Hepatocyte (in vitro differentiated cells): ENCODE measurements around the gene ACSS3.

ENCODE experiments used
- EZH2 ChIP-seq: fragments of 200-600 bp; sonication (generic); IDR thresholded peaks from 2 replicates; pipeline ENCODE4 v1.6.1; 2016; ENCODE audit warnings: antibody characterized with exemption, mild to moderate bottlenecking, borderline replicate concordance
- TF ChIP-seq, protein P1 (sequence below): fragments of 200-600 bp; sonication (generic); IDR thresholded peaks from 2 replicates; pipeline ENCODE4 v1.5.1; 2016; ENCODE audit warnings: antibody characterized with exemption, mild to moderate bottlenecking; ENCODE audit not compliant: poor library complexity

DNA sequence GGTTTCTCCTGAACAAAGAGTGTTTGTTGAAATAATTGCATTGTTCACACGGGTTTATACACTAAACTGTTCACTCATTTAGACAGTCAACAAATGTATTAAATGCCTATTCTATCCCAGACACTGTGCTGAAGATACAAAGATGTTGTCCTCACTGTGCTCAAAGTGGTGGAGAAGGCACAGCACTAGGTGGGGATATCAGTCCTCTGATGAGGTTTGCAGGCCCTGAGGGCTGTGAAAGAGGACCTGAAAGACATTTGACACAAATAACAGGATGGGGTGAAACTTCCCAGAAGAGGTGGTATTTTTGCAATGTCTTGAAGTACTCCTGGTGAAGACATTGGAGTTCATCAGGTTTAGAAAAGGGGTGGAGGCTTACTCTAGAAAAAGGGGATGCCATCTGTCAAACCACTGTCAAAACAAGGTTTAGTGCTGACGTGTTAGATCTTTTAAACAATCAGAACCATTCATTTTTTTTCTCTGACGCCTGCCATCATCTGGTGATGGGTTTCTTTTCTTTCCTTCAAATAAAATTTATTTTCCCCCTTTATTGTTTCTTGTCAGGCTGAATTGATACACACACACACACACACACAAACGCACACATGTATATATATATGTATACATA is 69.5 kb downstream of the ACSS3 start:
- no peak for TF ChIP-seq EZH2
- TF ChIP-seq, protein P1, sequence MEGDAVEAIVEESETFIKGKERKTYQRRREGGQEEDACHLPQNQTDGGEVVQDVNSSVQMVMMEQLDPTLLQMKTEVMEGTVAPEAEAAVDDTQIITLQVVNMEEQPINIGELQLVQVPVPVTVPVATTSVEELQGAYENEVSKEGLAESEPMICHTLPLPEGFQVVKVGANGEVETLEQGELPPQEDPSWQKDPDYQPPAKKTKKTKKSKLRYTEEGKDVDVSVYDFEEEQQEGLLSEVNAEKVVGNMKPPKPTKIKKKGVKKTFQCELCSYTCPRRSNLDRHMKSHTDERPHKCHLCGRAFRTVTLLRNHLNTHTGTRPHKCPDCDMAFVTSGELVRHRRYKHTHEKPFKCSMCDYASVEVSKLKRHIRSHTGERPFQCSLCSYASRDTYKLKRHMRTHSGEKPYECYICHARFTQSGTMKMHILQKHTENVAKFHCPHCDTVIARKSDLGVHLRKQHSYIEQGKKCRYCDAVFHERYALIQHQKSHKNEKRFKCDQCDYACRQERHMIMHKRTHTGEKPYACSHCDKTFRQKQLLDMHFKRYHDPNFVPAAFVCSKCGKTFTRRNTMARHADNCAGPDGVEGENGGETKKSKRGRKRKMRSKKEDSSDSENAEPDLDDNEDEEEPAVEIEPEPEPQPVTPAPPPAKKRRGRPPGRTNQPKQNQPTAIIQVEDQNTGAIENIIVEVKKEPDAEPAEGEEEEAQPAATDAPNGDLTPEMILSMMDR = no peak
